HG03565 (cell line): ENCODE data around the gene SIPA1L3.

Experiments used
- ATAC-seq: cut with Tn5 transposase; IDR thresholded peaks from one replicate; pipeline ENCODE4 v1.9.1; 2021; ENCODE audit warnings: mild to moderate bottlenecking, moderate library complexity; ENCODE audit not compliant: unreplicated experiment

SIPA1L3 gene

GRCh38 chr19:38206006-38206745 lies 299.2 kb downstream of the SIPA1L3 start:
- no peak for ATAC-seq

- no peak for ATAC-seq
Measured at GRCh38 chr19:38206928-38207327, 299.9 kb downstream of the SIPA1L3 start.

GRCh38 chr19:38207543-38207942 lies 300.5 kb downstream of the SIPA1L3 start:
- ATAC-seq: no peak

- ATAC-seq: no peak
Measured at GRCh38 chr19:38208571-38208970, 301.6 kb downstream of the SIPA1L3 start.

- ATAC-seq: no peak
Measured at GRCh38 chr19:38209152-38209551, 302.1 kb downstream of the SIPA1L3 start.

- no peak for ATAC-seq
Measured at GRCh38 chr19:38209671-38210457, 302.9 kb downstream of the SIPA1L3 start.

- no peak for ATAC-seq
Measured at GRCh38 chr19:38210458-38210987, 303.5 kb downstream of the SIPA1L3 start.

- ATAC-seq: no peak
Measured at GRCh38 chr19:38211151-38211591, 304.2 kb downstream of the SIPA1L3 start.

- no peak for ATAC-seq
Measured at GRCh38 chr19:38211766-38212165, 304.8 kb downstream of the SIPA1L3 start.

- ATAC-seq: no peak
Measured at GRCh38 chr19:38213469-38213868, 306.5 kb downstream of the SIPA1L3 start.

- ATAC-seq: no peak
Measured at GRCh38 chr19:38213911-38214625, 307.1 kb downstream of the SIPA1L3 start.

GRCh38 chr19:38216785-38217641 lies 310.0 kb downstream of the SIPA1L3 start:
- ATAC-seq: no peak

- ATAC-seq: no peak
Measured at GRCh38 chr19:38218204-38218603, 311.2 kb downstream of the SIPA1L3 start.

- no peak for ATAC-seq
Measured at GRCh38 chr19:38219221-38219620, 312.2 kb downstream of the SIPA1L3 start.

GRCh38 chr19:38221421-38221820 lies 314.4 kb downstream of the SIPA1L3 start:
- no peak for ATAC-seq

GRCh38 chr19:38221919-38222830 lies 315.2 kb downstream of the SIPA1L3 start:
- ATAC-seq: no peak

GRCh38 chr19:38223119-38223523 lies 316.1 kb downstream of the SIPA1L3 start:
- ATAC-seq: no peak

GRCh38 chr19:38223617-38224013 lies 316.6 kb downstream of the SIPA1L3 start:
- no peak for ATAC-seq
